HEK293 (cell line): ENCODE measurements around the gene PASK.

Source experiments
- CTCF ChIA-PET: fragments of 350-600 bp; formaldehyde crosslinking; extraction: SDS; loops from one replicate; lab custom pipeline; 2021; ENCODE audit warnings: antibody characterized with exemption; lab: Yijun Ruan, JAX
- POLR2A ChIA-PET: fragments of 300-600 bp; formaldehyde crosslinking; extraction: SDS; loops from one replicate; lab custom pipeline; 2020; ENCODE audit warnings: antibody characterized with exemption, inconsistent platforms; lab: Yijun Ruan, JAX
- H3K27ac ChIP-seq: fragments of 200-500 bp; sonication (Bioruptor generic); 2 replicates; pipeline ENCODE4 v1.5.1; 2014; ENCODE audit warnings: low read depth, low read length, control low read depth, inconsistent platforms; ENCODE audit errors: extremely low read depth
- H3K36me3 ChIP-seq, 2 experiments: fragments of 200-500 bp in 1 of 2; sonication (Bioruptor generic) in 1 of 2; 1 replicate in 1 of 2; 2 replicates in 1 of 2; pipeline ENCODE4 v1.5.1; 2014 to 2017; ENCODE audit warnings: inconsistent platforms in 2 of 2, low read length in 2 of 2; ENCODE audit not compliant: control insufficient read depth in 2 of 2, insufficient read depth in 1 of 2
- H3K4me1 ChIP-seq: fragments of 200-500 bp; sonication (Bioruptor generic); 2 replicates; pipeline ENCODE4 v1.5.1; 2014; ENCODE audit warnings: mild to moderate bottlenecking, low read length, inconsistent platforms; ENCODE audit not compliant: control insufficient read depth, insufficient read depth
- H3K4me3 ChIP-seq: 2 replicates; pipeline ENCODE4 v1.5.1; 2011; ENCODE audit warnings: low read depth, mild to moderate bottlenecking, control low read depth, low read length, moderate library complexity
- H3K9me3 ChIP-seq: fragments of 200-500 bp; sonication (Bioruptor generic); 2 replicates; pipeline ENCODE4 v1.5.1; 2014; ENCODE audit warnings: low read depth, low read length, inconsistent platforms; ENCODE audit not compliant: control insufficient read depth, insufficient read depth
- BCL6B ChIP-seq: fragments of 450-650 bp; formaldehyde crosslinking; IDR thresholded peaks from 2 replicates; pipeline ENCODE4 v1.5.1; 2017; ENCODE audit warnings: missing biosample characterization, missing genetic modification characterization
- CTCF ChIP-seq: fragments of 450-650 bp; formaldehyde crosslinking; IDR thresholded peaks from 2 replicates; pipeline ENCODE4 v1.5.1; 2016; ENCODE audit warnings: missing biosample characterization, missing genetic modification characterization
- HOXA7 ChIP-seq: sonication (generic); formaldehyde crosslinking; IDR thresholded peaks from 2 replicates; pipeline ENCODE4 v1.8.1; 2022; ENCODE audit warnings: missing genetic modification reagents, borderline replicate concordance
- OSR2 ChIP-seq: fragments of 450-650 bp; formaldehyde crosslinking; IDR thresholded peaks from 2 replicates; pipeline ENCODE4 v1.5.1; 2016; ENCODE audit warnings: missing biosample characterization, missing genetic modification characterization
- PRDM2 ChIP-seq: fragments of 450-650 bp; formaldehyde crosslinking; IDR thresholded peaks from 2 replicates; pipeline ENCODE4 v1.5.1; 2016; ENCODE audit warnings: missing biosample characterization, missing genetic modification characterization, borderline replicate concordance
- SETDB1 ChIP-seq: IDR thresholded peaks from one replicate; pipeline ENCODE4 v1.6.1; 2017; ENCODE audit warnings: mild to moderate bottlenecking, low read length, moderate library complexity, mixed read lengths; ENCODE audit not compliant: insufficient read length
- WT1 ChIP-seq: fragments of 450-650 bp; formaldehyde crosslinking; IDR thresholded peaks from 2 replicates; pipeline ENCODE4 v1.5.1; 2016; ENCODE audit warnings: missing biosample characterization, missing genetic modification characterization
- YY1 ChIP-seq: fragments of 450-650 bp; formaldehyde crosslinking; IDR thresholded peaks from 2 replicates; pipeline ENCODE4 v1.5.1; 2018; ENCODE audit warnings: missing biosample characterization, missing genetic modification characterization
- ZBTB21 ChIP-seq: fragments of 450-650 bp; formaldehyde crosslinking; IDR thresholded peaks from 2 replicates; pipeline ENCODE4 v1.5.1; 2017; ENCODE audit warnings: missing biosample characterization, missing genetic modification characterization
- ZBTB48 ChIP-seq: fragments of 450-650 bp; formaldehyde crosslinking; IDR thresholded peaks from 2 replicates; pipeline ENCODE4 v1.5.1; 2016; ENCODE audit warnings: missing biosample characterization, missing genetic modification characterization
- ZFP3 ChIP-seq: fragments of 450-650 bp; formaldehyde crosslinking; IDR thresholded peaks from 2 replicates; pipeline ENCODE4 v1.5.1; 2016; ENCODE audit warnings: low read depth, missing biosample characterization, missing genetic modification characterization
- ZNF157 ChIP-seq: fragments of 450-650 bp; formaldehyde crosslinking; IDR thresholded peaks from 2 replicates; pipeline ENCODE4 v1.5.1; 2016; ENCODE audit warnings: missing biosample characterization, missing genetic modification characterization
- ZNF549 ChIP-seq: fragments of 450-650 bp; IDR thresholded peaks from 2 replicates; pipeline ENCODE4 v1.5.1; 2018; ENCODE audit warnings: missing biosample characterization, missing genetic modification characterization, mild to moderate bottlenecking, inconsistent platforms, moderate library complexity
- ZNF670 ChIP-seq: fragments of 450-650 bp; formaldehyde crosslinking; IDR thresholded peaks from 2 replicates; pipeline ENCODE4 v1.5.1; 2016; ENCODE audit warnings: missing biosample characterization, missing genetic modification characterization, low read depth
- TF ChIP-seq, protein P1 (sequence below): sonication (generic); formaldehyde crosslinking; IDR thresholded peaks from 2 replicates; pipeline ENCODE4 v1.8.1; 2022; ENCODE audit warnings: mild to moderate bottlenecking, moderate library complexity, missing genetic modification reagents

The PASK gene

GRCh38 chr2:241180495-241180894 is 31.2 kb upstream of the PASK start:
- CTCF ChIA-PET, result no interaction called here
- H3K4me3 ChIP-seq, result no peak overlapping the region
- no peaks in the 10 kb centered on the region for H3K9me3 ChIP-seq
- no peak overlapping the region for H3K27ac ChIP-seq
- H3K36me3 ChIP-seq, result peaks cover 0 to 29% of the 10 kb centered on the region in 2 experiments; a peak in 2 of 3 replicates
- POLR2A ChIA-PET, result no interaction called here
- no peak for TF ChIP-seq ZNF157 (tag by site-specific recombination)
- TF ChIP-seq CTCF (tag by site-specific recombination), result peak; percentile 41; the same call in 1 of the 2 replicates
- no peak for TF ChIP-seq ZNF549 (tag by site-specific recombination)
- H3K4me1 ChIP-seq, result no peaks in the 10 kb centered on the region

GRCh38 chr2:241179899-241180298 is 30.6 kb upstream of the PASK start:
- H3K36me3 ChIP-seq, result peaks cover 0 to 35% of the 10 kb centered on the region in 2 experiments; a peak in 2 of 3 replicates
- no peak for TF ChIP-seq OSR2
- no peak for TF ChIP-seq YY1 (tag by site-specific recombination)
- no peak for TF ChIP-seq WT1 (tag by site-specific recombination)
- no peak for TF ChIP-seq ZBTB48 (tag by site-specific recombination)
- no peak for TF ChIP-seq ZFP3 (tag by site-specific recombination)
- no peak for TF ChIP-seq ZNF670 (tag by site-specific recombination)
- no peak overlapping the region for H3K27ac ChIP-seq
- no peaks in the 10 kb centered on the region for H3K9me3 ChIP-seq
- H3K4me1 ChIP-seq, result no peaks in the 10 kb centered on the region
- ChIA-PET POLR2A (no interaction called here), CTCF (no interaction called here)
- H3K4me3 ChIP-seq, result no peak overlapping the region

DNA sequence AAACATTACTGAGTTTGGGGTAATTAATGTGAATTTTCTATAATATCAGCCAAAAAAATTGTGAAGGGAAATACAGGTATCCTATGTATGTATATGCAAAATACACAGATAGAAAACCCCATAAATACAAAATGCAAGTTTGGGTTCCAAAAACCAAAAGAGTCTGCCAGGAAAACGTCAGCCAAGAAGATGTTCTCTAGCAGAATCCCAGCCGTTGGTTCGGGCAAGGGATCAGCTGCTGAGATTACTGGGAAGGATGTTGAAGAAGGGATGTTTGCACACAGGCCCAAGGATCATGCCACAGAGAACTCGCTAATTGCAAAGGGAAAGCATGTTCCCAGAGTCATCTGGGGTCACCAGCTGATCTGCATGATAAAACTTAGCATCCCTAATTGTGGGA is 29.7 kb upstream of the PASK start:
- CTCF ChIA-PET, result no interaction called here
- H3K4me3 ChIP-seq, result no peak overlapping the region
- no peak overlapping the region for H3K27ac ChIP-seq
- no peak for TF ChIP-seq HOXA7 (CRISPR knock-in tag)
- TF ChIP-seq, protein P1, sequence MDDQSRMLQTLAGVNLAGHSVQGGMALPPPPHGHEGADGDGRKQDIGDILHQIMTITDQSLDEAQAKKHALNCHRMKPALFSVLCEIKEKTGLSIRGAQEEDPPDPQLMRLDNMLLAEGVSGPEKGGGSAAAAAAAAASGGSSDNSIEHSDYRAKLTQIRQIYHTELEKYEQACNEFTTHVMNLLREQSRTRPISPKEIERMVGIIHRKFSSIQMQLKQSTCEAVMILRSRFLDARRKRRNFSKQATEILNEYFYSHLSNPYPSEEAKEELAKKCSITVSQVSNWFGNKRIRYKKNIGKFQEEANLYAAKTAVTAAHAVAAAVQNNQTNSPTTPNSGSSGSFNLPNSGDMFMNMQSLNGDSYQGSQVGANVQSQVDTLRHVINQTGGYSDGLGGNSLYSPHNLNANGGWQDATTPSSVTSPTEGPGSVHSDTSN (CRISPR knock-in tag), result no peak
- no peak for TF ChIP-seq BCL6B (tag by site-specific recombination)
- TF ChIP-seq SETDB1, result no peak
- TF ChIP-seq PRDM2, result no peak
- TF ChIP-seq ZBTB21 (tag by site-specific recombination), result no peak
- TF ChIP-seq YY1 (tag by site-specific recombination), result no peak
- POLR2A ChIA-PET, result no interaction called here
- peaks cover 0 to 39% of the 10 kb centered on the region in 2 experiments; a peak in 2 of 3 replicates for H3K36me3 ChIP-seq
- no peaks in the 10 kb centered on the region for H3K4me1 ChIP-seq
- no peaks in the 10 kb centered on the region for H3K9me3 ChIP-seq
